Central memory CD4-positive, alpha-beta T cell (primary cell): ENCODE results near the gene BBX.

Experiments
- DNase-seq: peaks from one replicate; pipeline ENCODE4 v3.0.0; 2022

Gene BBX

DNA sequence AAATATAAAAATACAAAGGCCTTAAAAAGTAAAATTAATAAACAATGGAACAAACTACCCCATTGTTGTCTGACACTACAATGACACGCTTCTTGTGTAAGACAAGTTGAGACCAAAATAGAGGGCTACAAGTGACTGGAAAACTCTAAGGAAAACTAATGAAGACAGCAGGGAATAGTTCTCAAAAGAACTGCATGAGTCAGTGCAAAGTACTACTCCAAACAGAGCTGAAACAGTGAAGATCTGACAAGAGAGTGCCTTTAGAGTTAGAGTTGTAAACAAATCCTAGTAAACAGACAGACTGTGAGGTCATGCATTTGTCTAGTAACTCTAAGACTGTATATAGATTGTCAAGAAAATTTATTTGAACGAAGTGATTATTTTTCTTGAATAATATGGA, 233.9 kb downstream of the BBX start:
- DNase-seq, result no peak

DNA sequence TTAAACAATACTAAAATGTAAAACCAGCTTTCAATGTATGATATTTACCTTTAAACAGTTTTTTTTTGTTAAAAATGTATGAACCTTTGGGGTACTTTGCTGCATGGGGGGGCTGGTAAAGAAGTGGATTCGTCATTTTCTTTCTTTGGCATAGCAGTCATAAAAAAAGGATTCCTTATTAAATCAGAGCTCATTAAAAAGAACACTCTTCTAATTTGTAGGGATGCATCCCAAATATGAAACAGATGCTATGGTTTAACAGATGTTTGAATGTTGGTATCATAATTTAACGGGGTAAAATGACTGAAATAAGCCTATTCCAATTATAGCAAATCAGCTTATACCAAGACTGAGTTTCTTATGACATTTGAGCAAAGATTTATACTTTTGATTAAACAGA, 234.4 kb downstream of the BBX start:
- no peak for DNase-seq

DNA sequence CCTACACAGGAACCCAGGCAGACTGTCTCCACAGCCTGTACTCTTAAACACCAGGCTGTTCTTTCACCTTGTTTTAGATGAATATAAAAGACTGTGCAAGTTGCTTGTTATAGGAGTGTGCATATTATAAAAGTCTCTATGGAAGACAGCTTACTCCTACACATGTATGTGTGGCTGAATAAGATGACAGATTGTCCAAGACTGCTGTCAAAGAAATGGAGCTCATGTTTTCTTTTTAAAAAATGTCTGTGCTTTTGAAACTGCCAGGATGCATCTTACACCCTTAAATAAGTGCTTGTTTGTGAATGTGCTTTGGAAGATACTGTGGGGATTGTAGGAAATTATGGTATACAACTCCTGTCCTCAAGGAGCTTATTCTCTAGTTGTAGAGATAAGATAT, 237.4 kb downstream of the BBX start:
- DNase-seq, result no peak

DNA sequence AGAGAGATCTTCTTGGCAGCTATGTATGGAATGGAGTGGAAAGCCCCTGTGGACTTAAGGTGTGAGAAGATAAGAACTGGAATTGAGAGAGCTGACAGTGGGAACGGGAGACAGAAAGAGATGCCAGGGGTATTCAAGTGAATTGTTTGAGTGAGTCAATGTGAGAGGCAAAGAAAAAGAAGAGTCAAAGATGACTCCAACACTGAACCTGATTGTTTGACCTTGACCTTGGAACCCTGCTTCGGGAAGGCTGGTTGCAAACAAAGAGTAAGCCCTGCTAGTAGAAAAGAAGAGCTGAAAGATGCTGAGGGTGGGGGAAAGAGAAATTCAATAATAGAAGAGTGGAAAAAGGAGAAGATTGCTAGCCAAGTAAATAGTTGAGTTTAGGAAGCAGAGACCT, 238.6 kb downstream of the BBX start:
- DNase-seq, result no peak

DNA sequence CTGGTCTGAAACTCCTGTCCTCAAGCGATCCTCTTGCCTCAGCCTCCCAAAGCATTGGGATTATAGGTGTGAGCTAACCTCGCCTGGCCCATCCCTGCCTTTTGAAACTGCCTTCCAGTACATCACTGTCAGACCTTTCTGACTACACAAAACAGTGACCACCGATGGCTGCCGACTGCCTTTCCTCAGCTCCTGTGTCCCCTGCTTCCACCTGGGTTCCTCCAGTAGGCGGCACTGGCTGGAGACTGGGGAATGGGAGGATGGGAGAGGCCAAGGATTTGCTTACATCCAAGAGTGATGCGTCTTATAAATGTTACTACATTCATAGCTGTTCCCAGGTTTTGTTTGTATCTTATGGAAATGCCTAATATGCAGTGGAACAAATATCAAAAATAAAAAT, 242.8 kb downstream of the BBX start:
- DNase-seq, result no peak

DNA sequence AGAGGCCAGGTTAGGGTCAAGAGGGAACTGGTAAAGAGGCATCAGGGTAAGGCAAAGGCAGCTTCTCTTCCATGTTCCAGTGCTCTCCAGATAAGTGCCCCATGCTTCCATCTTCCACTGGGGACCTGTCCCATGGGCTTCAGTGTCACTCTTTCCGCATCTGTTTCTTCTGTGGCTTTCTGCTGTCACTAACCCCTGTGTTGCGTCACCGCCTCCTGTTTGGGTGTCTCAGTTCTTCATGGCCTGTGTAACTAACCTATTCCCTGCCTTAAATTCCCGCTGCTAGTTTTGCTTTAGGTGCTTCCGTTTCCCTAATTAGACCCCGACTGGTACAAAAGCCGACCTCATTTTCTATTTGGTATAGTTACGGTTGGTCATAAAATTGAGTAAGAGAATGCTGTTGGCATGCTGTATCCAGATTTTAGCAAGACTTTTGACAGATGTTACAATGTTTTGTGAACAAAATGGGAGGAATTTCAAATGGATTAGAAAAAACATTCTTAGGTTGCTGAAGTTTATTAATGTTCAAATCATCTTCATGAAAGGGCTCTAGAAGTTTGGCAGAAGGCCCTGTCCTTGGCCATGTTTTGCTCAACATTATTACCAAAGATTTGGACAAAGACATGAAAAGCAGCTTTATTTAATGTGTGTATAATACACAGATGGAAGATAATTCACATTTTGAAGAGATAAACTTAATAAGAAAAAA, 245.3 kb downstream of the BBX start:
- no peak for DNase-seq

DNA sequence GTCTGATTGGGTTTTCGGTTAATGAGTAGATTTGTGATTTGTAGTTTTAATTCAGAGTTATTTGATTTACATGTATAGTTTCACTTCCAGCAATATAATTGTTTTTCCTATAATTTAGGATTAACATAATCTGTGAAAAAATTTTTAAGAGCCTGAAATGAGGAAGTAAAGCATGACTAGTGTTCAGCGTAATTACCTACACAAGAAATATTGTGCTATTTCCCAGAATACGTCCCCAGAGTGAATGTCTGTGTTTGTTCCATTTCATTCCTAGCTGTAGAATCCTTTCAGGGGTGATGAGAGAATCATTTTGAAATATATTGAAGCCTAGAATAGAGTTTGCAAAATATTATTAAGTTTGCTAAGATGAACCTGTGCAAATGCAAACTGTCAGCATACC, 247.1 kb downstream of the BBX start:
- DNase-seq, result no peak

DNA sequence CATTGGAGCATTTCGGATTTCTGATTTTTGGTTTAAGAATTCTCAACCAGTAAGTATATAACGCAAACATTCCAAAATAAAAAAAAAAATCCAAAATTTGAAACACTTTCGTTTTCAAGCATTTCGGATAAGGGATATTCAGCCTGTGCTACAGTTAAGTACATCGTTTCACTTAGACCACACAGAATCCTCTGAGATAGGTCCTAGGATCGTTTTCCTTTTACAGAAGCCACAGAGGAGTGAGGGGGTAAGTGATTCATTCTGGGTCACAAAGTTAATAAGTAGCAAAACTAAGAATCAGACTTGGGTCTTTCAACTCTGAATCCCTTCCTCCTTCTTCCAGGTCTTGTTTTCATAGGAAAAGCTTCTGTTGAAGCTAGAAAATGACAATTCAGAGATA, 249.3 kb downstream of the BBX start:
- no peak for DNase-seq

DNA sequence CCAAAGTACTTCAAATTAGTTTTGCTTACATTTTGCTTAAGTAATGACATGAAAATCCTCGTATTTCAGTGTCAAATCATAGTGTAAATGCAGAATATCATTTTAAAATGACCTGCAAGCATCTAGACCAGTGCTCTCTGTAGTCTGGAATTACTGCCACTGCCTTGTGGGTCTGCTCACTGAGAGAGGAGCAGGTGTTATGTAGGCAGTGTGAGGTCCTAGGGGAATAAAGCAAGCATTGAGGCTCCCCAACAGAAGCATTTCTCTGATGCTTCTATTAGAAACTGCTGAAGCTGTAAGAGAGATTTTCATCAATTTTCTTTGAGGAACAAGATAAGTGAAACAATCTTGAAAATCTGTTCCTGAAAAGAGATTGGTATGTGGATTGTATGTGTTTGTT, 253.2 kb downstream of the BBX start:
- no peak for DNase-seq

DNA sequence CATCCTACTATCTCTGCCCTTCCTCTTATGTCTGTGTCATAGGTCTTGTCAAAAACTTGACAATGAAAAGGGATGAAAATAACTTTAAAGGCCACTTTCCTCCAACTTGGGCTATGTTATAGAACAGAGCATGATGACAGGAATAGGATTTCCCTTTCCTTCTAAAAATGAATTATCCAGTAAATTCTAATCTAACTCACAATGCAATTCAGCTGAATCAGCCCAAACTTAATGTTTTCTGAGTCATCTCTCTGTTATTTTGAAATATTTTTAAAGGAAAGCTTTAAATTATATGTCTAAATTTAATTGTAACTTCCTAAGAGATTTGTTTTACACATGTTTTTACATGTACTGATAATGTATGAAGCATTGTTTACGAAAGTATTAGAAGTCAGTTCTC, 258.5 kb downstream of the BBX start:
- no peak for DNase-seq

DNA sequence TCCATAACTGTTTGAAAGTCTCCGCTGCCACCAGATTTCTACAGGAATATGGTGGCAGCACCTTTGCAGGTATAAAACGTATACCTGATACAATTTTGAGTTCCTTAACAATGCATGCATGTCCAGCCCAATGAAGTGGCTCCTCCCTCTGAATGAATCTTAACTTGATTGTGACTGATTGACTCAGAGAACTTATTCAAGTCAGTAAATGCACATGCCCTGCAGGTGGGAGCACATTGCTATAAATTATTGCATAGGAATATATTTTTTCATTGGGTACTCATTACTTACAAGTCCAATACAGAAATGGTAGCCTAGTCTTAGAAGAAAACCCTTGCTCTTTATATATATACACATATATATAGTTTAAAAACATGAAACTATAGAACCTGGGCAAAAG, 259.3 kb downstream of the BBX start:
- DNase-seq, result no peak

DNA sequence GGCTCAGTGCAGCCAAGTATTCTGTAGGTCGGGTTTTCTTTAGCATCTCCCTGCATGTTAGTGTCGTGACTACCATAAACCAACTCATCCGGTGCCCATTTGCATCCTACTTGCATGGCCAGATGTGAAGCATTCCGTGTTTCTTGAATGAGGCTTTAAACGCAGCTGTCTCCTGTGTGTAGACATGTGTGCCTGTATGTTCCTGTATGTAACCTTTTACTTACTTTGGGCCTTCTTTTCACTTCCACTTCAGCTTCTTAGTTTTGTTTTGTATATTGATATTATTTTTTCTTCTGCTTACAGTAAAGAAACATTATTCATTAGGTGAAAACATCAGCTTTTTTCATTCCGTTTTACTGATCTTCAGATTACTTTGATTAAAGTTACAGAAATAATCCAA, 267.9 kb downstream of the BBX start:
- no peak for DNase-seq

DNA sequence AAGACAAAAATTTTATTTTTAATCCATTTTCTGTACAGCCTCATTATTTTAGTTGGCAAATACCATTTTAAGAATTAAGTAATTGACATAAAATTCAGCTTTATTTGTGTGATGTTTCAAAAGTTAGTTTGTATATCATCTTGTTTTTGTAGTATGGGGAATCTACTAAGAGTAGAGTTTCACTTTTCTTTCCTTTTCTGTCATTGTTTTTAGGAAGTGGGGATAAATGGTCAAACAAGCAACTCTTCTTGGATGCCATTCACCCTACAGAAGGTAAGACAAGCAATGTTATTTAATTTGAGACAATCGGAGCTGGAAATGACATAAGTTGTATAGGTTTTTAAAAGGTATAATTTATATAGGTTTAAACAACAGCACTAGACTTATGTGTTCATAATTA, 268.3 kb downstream of the BBX start:
- no peak for DNase-seq

DNA sequence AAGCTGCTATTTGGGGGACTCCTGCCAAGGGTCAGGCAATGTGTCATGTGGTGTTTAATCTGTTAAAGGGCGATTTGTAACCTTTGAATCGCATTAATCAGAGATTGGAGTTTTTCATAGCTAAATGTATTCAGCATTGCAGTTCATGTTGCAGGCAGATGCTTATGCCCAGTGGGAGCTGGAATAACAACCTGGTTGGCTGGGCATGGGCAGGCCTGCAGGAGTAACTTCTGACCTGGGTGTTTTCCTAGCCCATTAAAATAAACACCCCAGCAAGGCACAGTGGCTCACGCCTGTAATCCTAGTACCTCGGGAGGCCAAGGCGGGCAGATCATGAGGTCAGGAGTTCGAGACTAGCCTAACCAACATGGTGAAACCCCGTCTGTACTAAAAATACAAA, 268.7 kb downstream of the BBX start:
- no peak for DNase-seq

DNA sequence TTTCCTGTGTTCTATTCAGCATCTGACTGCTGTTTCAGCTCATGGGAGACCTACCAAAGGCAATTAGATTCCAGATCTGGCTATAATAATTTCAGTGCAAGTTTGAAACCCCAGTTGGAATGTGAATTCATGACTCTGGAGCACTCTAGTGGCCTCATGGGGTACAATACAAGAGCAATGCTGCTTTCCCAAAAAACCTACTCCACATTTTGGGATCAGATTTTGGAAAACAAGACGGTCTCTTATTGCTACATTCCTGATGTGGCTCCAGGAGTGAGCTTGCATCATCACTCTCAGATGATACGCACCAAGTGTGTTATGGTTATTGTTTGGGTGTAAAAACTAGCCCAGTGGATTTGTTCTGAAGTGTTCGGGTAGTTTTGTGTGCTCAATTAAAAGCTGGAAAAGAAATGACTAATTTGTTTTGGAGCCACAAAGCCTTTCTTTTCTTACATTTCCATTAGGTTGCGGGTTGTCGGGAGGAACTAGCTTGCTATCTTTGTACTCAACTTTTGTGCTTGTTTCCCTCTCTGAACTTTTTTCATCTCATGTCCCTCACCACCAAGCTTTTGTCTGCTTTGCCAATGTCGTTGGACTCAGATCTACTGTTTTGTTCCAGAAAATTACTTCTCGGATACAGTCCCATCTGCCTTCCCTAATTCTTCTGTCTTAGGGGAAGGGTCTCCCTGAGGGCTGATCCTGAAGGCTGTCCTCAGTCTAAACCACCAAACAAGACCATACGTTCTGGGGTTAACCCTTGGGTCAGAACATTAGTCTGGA, 272.1 kb downstream of the BBX start:
- no peak for DNase-seq

DNA sequence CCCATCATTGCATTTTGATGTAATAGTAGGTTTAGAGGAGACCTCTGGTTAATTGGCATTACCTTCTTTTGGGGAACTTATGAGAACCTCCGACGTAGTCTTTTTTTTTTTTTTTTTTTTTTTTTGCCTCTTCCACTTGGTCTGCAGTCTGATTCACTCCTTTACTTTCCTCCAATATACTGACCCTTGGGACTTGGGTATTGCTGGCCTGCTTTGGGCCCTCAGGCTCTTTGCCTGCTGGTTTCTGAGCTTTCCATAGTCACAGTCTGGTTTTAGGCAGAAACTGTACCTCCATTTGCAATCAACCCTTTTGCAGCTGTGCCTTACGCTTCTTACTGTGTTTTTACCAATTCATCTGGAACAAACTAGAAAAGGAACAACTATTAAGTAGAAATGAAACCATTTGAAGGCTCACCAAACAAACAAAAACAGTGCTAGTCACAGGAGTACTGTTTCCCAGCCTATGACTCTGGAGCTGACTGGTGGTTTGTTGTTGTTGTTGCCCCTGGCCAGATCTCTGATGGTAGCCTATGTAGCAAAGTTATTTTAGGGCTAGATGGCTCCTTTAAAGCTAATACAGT, 272.8 kb downstream of the BBX start:
- DNase-seq, result no peak

DNA sequence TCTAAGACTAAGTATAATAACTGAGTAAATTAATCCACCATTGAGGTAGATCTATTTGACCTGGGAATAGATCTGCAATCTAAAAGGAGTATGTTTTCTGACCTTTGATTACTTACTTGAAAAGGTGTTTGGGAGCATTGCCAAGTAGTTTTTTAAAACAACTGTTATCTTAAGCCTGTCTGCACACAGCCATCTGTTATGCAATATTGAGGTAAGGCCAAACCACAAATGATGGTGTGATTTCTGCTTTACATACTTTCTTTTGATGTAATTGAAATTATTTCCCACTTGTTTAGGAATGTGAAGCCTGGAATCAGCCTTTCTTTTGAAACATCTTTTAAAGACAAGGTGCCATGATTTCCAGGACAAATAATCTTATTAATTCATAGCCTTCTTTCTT, 274.0 kb downstream of the BBX start:
- no peak for DNase-seq

DNA sequence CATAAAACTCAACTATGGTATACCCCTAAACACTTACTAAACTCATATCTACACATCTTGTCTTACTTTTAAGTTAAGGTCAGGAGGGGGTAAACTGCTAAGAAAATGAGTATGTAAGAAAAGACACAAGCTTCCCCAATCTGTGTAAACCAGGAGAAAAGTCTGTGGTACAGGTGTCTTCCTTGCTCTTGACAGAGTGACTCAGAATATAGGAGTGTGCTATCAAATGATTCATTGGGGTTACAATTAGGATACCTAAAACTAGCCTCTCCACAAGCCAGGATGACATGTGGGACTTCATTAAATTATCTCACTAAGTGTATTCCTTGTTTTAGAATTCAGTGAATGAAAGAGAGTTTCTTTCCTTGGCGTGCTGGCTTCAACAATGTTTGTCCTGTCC, 274.8 kb downstream of the BBX start:
- no peak for DNase-seq

DNA sequence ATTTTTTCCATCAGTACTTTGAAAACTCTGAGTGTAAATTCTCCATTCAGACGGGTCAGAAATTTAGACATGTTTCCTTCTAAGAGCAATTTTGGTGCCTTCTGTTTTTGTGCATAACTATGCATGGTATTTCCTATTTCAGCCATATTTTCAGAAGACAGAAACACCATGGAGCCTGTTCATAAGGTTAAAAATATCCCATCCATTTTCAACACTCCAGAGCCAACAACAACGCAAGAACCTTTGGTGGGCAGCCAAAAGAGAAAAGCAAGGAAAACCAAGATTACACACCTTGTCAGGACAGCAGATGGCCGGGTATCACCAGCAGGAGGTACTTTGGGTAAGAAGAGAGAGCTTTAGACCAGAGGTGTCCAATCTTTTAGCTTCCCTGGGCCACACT, 275.6 kb downstream of the BBX start:
- DNase-seq, result no peak

DNA sequence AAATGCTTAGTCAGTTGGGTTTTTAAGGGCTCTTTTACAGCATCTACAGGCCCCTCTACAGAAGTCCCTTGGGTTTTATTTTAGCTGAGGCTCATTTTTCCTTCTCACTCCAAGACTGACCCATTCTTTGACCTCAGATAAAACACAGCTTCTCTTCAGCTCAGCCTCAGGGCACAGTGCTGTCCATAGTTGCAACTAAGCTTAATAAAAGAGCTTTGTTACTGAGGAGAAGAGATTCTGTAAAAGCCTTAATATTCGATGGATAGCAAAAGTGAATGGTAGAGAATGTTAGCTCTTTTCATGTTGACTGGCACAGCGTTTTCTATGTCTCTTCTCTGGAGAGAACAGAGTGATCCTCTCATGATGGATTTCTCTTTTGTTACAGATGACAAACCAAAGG, 277.9 kb downstream of the BBX start:
- no peak for DNase-seq

DNA sequence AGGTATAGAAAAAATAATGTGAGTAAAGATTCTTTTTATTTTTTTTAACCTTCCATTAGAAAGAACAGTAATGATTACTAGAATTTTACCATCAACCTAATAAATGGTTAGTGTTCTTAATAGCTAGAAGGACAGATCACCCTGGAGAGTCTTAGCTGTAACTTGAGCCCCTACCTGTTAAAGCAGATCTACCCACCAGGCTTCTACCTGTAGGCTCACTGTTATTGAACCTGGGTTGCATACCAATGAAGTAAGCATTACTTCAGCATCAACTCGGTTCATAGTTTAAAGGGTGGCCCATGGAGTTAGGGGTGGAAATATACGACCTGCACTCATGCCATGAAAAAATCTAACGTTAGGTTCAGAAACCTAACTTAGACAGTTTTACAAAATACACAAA, 280.4 kb downstream of the BBX start:
- DNase-seq, result no peak

DNA sequence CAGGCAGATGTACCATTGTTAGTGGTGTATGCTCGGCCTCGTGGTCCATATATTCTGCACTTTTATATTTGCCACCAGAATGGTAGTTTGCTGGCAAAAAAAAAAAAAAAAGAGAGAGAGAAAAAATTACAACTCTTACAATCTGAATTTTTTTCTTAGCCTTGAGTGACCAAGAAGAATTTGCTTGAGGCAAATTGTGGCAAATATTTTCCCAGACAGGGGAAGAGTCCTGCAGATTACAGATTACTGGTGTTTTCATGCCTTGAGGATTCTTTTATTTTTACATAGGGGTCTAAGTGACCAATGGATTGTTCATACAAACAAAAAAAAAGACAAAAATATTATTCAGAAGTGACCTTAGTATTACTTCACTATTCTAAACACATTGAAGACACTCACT, 283.3 kb downstream of the BBX start:
- no peak for DNase-seq

DNA sequence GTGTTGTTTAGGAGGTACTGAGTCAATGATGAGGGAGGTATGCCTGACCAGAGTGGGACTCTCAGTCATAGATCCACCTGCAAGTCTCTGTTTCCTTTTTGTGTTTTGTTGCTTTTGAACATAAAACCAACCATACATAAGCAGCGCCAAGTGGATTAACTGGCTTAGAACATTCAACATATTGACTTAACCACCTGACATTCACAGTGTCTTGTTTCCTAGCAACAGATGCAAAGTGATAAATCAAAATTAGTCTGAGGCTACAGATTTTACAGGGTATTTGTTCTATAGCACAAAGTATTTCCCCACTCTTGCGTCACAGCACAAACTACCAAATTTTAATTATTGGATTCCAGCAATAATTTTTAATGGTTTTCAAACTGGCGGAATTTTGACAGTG, 283.8 kb downstream of the BBX start:
- DNase-seq, result no peak
